LNCAP (cell line): Measurements from ENCODE around the gene DST.

ENCODE experiments used
- TF ChIP-seq, protein P1 (sequence below): fragments of 450-650 bp; IDR thresholded peaks from 2 replicates; pipeline ENCODE4 v1.5.1; 2017; ENCODE audit warnings: mild to moderate bottlenecking

Gene DST

DNA sequence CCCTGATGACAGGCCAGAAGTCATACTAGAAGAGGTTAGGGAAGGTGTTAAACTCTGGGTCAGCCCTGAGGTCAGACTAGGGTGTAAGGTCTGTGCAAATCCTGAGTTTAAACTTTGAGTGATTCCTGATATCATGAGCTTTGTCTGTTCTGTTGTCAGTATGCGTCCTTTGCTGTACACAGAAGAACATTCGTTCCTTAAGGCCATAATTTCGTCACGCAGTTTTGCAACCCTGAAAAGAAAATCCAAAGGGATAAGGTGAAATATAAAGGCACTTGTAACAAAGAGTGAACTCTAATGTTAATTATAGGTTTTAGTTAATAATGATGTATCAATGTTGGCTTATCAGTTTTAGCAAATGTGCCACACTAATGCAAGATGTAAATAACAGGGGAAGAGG is 2.3 kb downstream of the DST start:
- TF ChIP-seq, protein P1, sequence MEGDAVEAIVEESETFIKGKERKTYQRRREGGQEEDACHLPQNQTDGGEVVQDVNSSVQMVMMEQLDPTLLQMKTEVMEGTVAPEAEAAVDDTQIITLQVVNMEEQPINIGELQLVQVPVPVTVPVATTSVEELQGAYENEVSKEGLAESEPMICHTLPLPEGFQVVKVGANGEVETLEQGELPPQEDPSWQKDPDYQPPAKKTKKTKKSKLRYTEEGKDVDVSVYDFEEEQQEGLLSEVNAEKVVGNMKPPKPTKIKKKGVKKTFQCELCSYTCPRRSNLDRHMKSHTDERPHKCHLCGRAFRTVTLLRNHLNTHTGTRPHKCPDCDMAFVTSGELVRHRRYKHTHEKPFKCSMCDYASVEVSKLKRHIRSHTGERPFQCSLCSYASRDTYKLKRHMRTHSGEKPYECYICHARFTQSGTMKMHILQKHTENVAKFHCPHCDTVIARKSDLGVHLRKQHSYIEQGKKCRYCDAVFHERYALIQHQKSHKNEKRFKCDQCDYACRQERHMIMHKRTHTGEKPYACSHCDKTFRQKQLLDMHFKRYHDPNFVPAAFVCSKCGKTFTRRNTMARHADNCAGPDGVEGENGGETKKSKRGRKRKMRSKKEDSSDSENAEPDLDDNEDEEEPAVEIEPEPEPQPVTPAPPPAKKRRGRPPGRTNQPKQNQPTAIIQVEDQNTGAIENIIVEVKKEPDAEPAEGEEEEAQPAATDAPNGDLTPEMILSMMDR: no peak

DNA sequence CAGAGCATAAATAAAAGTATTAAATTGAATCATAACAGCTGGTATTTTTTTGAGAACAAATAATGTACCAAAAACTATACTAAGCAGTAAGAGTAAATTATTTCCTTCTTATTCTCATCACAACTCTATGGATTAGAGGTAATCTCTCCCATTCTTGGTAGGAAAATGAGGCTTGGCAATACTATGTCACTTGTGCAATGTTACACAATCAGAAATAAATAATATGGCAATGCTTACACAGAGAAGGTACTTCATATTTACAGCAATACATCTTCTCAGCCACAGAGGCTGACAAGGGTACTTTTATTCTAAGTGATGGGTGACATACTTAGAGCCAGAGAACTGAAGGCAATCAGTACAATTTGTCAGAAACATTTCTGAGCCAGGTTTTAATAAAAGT is 3.9 kb downstream of the DST start:
- TF ChIP-seq, protein P1: no peak

DNA sequence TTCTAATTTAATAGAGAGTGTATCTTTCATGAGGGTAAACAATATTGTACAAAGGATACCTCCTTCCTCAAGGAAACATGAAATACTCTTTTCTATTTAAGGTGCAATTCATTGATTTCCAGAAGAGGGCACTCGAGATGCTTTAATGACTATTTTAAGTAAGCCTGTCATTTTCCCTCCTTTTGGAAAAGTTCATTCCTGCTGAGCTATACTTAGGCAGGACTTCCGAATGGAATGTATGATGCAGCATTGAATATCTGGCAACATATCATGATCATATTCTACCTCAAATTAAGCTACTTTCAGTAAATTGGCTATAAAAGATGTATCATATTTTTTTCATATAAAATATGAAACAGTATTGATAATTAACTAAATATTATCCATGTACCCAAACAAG is 5.0 kb downstream of the DST start:
- TF ChIP-seq, protein P1: peak; percentile 59

DNA sequence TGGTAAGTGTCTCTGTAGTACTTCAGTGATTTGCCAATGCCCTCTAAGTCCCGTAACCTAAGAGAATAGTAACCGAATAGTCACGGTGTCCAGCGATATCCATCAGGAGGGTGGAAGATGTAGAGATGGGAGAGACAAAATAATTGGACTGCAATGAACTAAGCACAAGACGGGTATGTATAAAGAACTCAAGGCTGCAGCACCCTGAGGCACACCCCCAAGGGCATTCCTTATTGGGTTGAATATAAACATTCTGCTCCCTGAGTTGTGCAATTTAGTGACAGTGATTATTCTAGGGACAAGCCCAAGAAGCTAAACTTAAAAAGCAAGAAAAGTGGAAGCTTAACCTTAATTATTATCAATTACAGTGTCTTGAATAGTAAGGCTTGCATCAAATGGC is 14.6 kb downstream of the DST start:
- TF ChIP-seq, protein P1: no peak

DNA sequence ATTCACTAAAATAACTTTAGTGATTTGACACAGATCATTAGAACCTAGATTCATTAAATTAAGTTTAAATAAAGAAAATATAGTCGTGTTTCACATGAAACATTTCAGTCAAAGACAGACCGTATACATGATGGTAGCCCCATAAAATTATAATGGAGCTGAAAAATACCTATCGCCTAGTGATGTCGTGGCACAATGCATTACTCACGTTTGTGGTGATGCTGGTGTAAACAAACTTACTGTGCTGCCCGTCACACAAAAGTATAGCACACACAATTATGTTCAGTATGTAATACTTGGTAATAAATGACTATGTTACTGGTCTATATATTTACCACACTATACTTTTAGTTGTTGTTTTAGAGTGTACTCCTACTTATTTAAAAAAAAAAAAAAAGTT is 17.3 kb downstream of the DST start:
- TF ChIP-seq, protein P1: no peak

DNA sequence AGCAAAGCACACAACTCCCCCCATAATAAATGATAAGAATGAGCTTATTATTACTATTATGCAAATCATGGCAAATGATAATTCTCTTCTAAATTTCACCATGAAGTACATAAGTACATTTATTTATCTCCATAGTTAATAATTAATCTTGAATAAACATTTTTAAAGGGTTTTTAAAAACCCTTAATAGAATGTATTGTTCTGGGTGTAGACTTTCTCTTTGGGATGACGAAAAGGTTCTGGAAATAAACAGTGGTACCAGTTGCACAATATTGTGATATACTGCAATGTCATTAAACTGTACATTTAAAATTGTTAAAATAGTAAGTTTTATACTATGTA is 18.0 kb downstream of the DST start:
- TF ChIP-seq, protein P1: no peak

DNA sequence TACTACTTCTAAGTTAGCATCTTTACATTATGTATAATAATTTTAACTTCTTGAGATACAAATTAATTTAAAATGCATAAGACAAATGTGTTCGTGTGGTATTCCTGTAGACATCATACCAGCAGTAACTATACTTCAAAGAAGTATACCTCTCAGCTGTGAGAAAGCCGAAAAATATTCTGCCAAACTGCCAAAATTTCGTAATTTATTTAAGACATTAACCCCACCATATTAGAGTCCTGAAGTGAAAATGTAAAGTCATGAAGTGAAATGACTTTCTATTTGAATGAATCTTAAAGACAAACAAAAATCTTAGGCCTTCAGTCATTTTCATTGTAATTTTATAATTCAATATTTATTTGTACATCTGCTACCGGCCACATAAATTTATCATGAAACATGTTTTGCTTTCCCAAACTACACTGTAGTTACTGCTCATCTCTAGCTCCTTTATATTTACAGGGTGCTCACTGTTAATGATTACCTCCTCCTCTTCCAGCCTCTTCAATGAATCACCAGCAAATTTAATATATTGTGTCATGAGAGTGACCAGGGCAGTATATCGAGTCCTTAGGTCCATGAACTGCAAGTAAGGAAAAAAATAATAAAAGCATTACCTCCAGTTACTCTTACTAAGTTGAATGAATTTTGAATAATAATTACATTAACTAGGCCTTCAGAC is 18.5 kb downstream of the DST start:
- TF ChIP-seq, protein P1: no peak

DNA sequence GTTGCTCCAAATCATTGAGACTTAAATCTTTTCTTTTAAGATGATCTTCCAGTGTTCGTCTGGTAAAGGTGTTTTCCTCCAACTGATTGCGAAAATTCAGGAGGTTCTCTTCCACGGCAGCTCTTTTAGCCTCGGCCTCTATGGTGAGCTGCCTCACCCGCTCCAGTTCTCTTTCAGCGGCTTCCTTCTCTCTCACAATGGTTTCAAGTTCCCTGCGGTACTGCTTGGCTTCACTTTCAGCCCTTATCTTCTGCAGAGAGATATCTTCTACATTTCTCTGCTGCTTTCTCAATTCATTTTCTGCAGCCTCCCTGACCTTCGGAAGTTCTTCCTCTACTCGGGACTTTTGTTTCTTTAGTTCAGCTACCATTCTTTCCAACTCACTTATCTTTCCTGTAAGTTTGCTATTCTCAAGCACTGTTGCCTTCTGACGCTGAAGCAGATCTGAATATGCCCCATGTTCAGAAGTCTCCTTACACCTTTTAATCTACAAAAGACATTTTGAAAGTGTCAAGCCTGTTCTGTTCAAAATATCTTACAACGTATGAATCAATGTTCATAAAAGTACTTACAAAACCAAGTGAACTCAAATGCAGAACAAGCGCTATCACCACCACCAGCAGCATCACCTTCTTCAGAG is 22.3 kb downstream of the DST start:
- TF ChIP-seq, protein P1: no peak
